IgD-negative memory B cell (primary cell): ENCODE data around the gene DTL. TPM values are rescaled to one million over a fixed set of nuclear protein-coding genes. Genes with fewer than 3 reads are reported as not detected.
"Not testable (repeated sequence)": the region's sequence is repeated elsewhere in the genome, so short reads cannot be mapped to it uniquely, and the experiment has no call there.

Source experiments
- H3K27ac Mint-ChIP-seq, 3 donors: one replicate each; pipeline ENCODE4 v1.8.0; 2020 to 2022; ENCODE audit warnings: mild to moderate bottlenecking in 3 of 3, mixed read lengths in 3 of 3, moderate library complexity in 1 of 3
- H3K27me3 Mint-ChIP-seq: one replicate; pipeline ENCODE4 v1.8.0; 2021; ENCODE audit warnings: mixed read lengths
- H3K36me3 Mint-ChIP-seq: one replicate; pipeline ENCODE4 v1.8.0; 2020; ENCODE audit warnings: mild to moderate bottlenecking, mixed read lengths
- H3K4me1 Mint-ChIP-seq, 3 donors: one replicate each; pipeline ENCODE4 v1.8.0; 2020 to 2022; ENCODE audit warnings: mixed read lengths in 3 of 3, mild to moderate bottlenecking in 1 of 3
- H3K4me3 Mint-ChIP-seq, 4 donors: one replicate each; pipeline ENCODE4 v1.8.0; 2020 to 2022; ENCODE audit warnings: mild to moderate bottlenecking in 4 of 4, mixed read lengths in 4 of 4, moderate library complexity in 3 of 4
- H3K9me3 Mint-ChIP-seq, 3 donors: one replicate each; pipeline ENCODE4 v1.8.0; 2020 to 2021; ENCODE audit warnings: mixed read lengths in 3 of 3, mild to moderate bottlenecking in 1 of 3
- polyA plus RNA-seq: library from polyadenylated mRNA; unstranded; fragments of 300-500 nt; fragmentation: Illumina TruSeq; gene quantifications from one replicate; pipeline ENCODE4 v1.2.3, GENCODE V29; 2021

The DTL gene
- polyA plus RNA-seq, 1 donor from 2014 or later: 0.19 TPM

GRCh38 chr1:212021563-212021962 is 14.0 kb upstream of the DTL start:
- H3K36me3 Mint-ChIP-seq: peaks cover 8% of the 10 kb centered on the region
- no peak overlapping the region for H3K4me3 Mint-ChIP-seq
- H3K4me1 Mint-ChIP-seq: peaks cover 0 to 7% (median 4%) of the 10 kb centered on the region in 3 donors
- H3K27me3 Mint-ChIP-seq: no peaks in the 10 kb centered on the region
- peaks cover 0 to 11% (median 3%) of the 10 kb centered on the region in 3 donors for H3K9me3 Mint-ChIP-seq
- no peak overlapping the region for H3K27ac Mint-ChIP-seq

- H3K4me1 Mint-ChIP-seq: peaks cover 0 to 13% (median 7%) of the 10 kb centered on the region in 3 donors
- not testable (repeated sequence) for H3K27ac Mint-ChIP-seq, H3K36me3 Mint-ChIP-seq, H3K27me3 Mint-ChIP-seq, H3K4me3 Mint-ChIP-seq
- H3K9me3 Mint-ChIP-seq: peaks cover 0 to 11% (median 3%) of the 10 kb centered on the region in 3 donors
Observed at GRCh38 chr1:212022908-212023307, 12.6 kb upstream of the DTL start.

GRCh38 chr1:212024469-212025149 is 10.9 kb upstream of the DTL start:
- H3K36me3 Mint-ChIP-seq: peaks cover 8% of the 10 kb centered on the region
- H3K9me3 Mint-ChIP-seq: peaks cover 0 to 11% (median 3%) of the 10 kb centered on the region in 3 donors
- H3K4me1 Mint-ChIP-seq: peaks cover 11 to 13% (median 12%) of the 10 kb centered on the region in 3 donors
- H3K27me3 Mint-ChIP-seq: no peaks in the 10 kb centered on the region
- H3K4me3 Mint-ChIP-seq: no peak overlapping the region
- no peak overlapping the region for H3K27ac Mint-ChIP-seq

GRCh38 chr1:212027727-212028126 is 7.8 kb upstream of the DTL start:
- Mint-ChIP-seq H3K9me3 (peaks cover 0 to 11% (median 3%) of the 10 kb centered on the region in 3 donors), H3K4me1 (peaks cover 24 to 31% (median 31%) of the 10 kb centered on the region in 3 donors)
- not testable (repeated sequence) for H3K27me3 Mint-ChIP-seq, H3K36me3 Mint-ChIP-seq, H3K4me3 Mint-ChIP-seq, H3K27ac Mint-ChIP-seq

- peaks cover 43 to 46% (median 44%) of the 10 kb centered on the region in 3 donors for H3K4me1 Mint-ChIP-seq
- peaks cover 2% of the 10 kb centered on the region for H3K36me3 Mint-ChIP-seq
- H3K4me3 Mint-ChIP-seq: peak overlapping the region in 2 of 4 donors; percentile 7 to 63
- no peaks in the 10 kb centered on the region for H3K9me3 Mint-ChIP-seq
- H3K27ac Mint-ChIP-seq: no peak overlapping the region
- H3K27me3 Mint-ChIP-seq: no peaks in the 10 kb centered on the region
Observed at GRCh38 chr1:212030936-212031528, 4.5 kb upstream of the DTL start.

GRCh38 chr1:212034516-212035122 is 929 bp upstream of the DTL start:
- H3K27me3 Mint-ChIP-seq: no peaks in the 10 kb centered on the region
- peaks cover 38 to 47% (median 42%) of the 10 kb centered on the region in 3 donors for H3K4me1 Mint-ChIP-seq
- H3K36me3 Mint-ChIP-seq: no peaks in the 10 kb centered on the region
- peak overlapping the region; percentile 96 to 100 (median 96) for H3K27ac Mint-ChIP-seq
- H3K9me3 Mint-ChIP-seq: no peaks in the 10 kb centered on the region
- peak overlapping the region; percentile 94 to 100 (median 99) for H3K4me3 Mint-ChIP-seq

- Mint-ChIP-seq H3K4me1 (peaks cover 32 to 41% (median 38%) of the 10 kb centered on the region in 3 donors), H3K27me3 (no peaks in the 10 kb centered on the region), H3K9me3 (peaks cover 0 to 2% (median 0%) of the 10 kb centered on the region in 3 donors), H3K4me3 (peak overlapping the region; percentile 94 to 100 (median 99)), H3K36me3 (no peaks in the 10 kb centered on the region), H3K27ac (peak overlapping the region; percentile 96 to 100 (median 96))
Observed at GRCh38 chr1:212035835-212036605, 472 bp downstream of the DTL start.

- Mint-ChIP-seq H3K36me3 (no peaks in the 10 kb centered on the region), H3K9me3 (peaks cover 0 to 2% (median 0%) of the 10 kb centered on the region in 3 donors), H3K27ac (no peak overlapping the region), H3K4me3 (peak overlapping the region in 2 of 4 donors; percentile 18 to 50), H3K27me3 (no peaks in the 10 kb centered on the region), H3K4me1 (peaks cover 19 to 28% (median 25%) of the 10 kb centered on the region in 3 donors)
Observed at GRCh38 chr1:212037900-212038299, 2.4 kb downstream of the DTL start.

GRCh38 chr1:212039622-212040021 is 4.1 kb downstream of the DTL start:
- H3K4me1 Mint-ChIP-seq: peaks cover 11 to 22% (median 17%) of the 10 kb centered on the region in 3 donors

GRCh38 chr1:212040629-212041412 is 5.3 kb downstream of the DTL start:
- no peak overlapping the region for H3K27ac Mint-ChIP-seq

More at GRCh38 chr1:212039622-212040021, 4.1 kb downstream of the DTL start:
- Mint-ChIP-seq H3K27me3 (no peaks in the 10 kb centered on the region), H3K4me3 (no peak overlapping the region), H3K27ac (no peak overlapping the region), H3K36me3 (no peaks in the 10 kb centered on the region), H3K9me3 (peaks cover 0 to 2% (median 0%) of the 10 kb centered on the region in 3 donors)

GRCh38 chr1:212042436-212042835 is 6.9 kb downstream of the DTL start:
- Mint-ChIP-seq H3K4me1 (peaks cover under 1 to 6% (median 2%) of the 10 kb centered on the region in 3 donors), H3K27ac (no peak overlapping the region), H3K4me3 (no peak overlapping the region), H3K36me3 (no peaks in the 10 kb centered on the region), H3K9me3 (peaks cover 0 to 2% (median 0%) of the 10 kb centered on the region in 3 donors), H3K27me3 (no peaks in the 10 kb centered on the region)

More at GRCh38 chr1:212040629-212041412, 5.3 kb downstream of the DTL start:
- Mint-ChIP-seq H3K36me3 (no peaks in the 10 kb centered on the region), H3K4me1 (peaks cover 5 to 12% (median 12%) of the 10 kb centered on the region in 3 donors), H3K27me3 (no peaks in the 10 kb centered on the region), H3K4me3 (peak overlapping the region; percentile 1 to 90 (median 53)), H3K9me3 (peaks cover 0 to 2% (median 0%) of the 10 kb centered on the region in 3 donors)

- peaks cover 0 to 4% (median 2%) of the 10 kb centered on the region in 3 donors for H3K4me1 Mint-ChIP-seq
- H3K9me3 Mint-ChIP-seq: peaks cover 0 to 2% (median 0%) of the 10 kb centered on the region in 3 donors
- H3K4me3 Mint-ChIP-seq: no peak overlapping the region
- no peaks in the 10 kb centered on the region for H3K27me3 Mint-ChIP-seq
- no peak overlapping the region for H3K27ac Mint-ChIP-seq
- no peaks in the 10 kb centered on the region for H3K36me3 Mint-ChIP-seq
Observed at GRCh38 chr1:212044851-212045250, 9.3 kb downstream of the DTL start.

- peaks cover 0 to under 1% (median 0%) of the 10 kb centered on the region in 3 donors for H3K9me3 Mint-ChIP-seq
- no peak overlapping the region for H3K27ac Mint-ChIP-seq
- H3K36me3 Mint-ChIP-seq: no peaks in the 10 kb centered on the region
- no peaks in the 10 kb centered on the region for H3K27me3 Mint-ChIP-seq
- H3K4me3 Mint-ChIP-seq: no peak overlapping the region
- peaks cover 0 to 2% (median under 1%) of the 10 kb centered on the region in 3 donors for H3K4me1 Mint-ChIP-seq
Observed at GRCh38 chr1:212045981-212046380, 10.4 kb downstream of the DTL start.

- Mint-ChIP-seq H3K9me3 (peaks cover 11 to 19% (median 11%) of the 10 kb centered on the region in 3 donors), H3K27ac (no peak overlapping the region), H3K36me3 (no peaks in the 10 kb centered on the region), H3K4me1 (peaks cover 0 to 5% (median 0%) of the 10 kb centered on the region in 3 donors), H3K27me3 (no peaks in the 10 kb centered on the region), H3K4me3 (no peak overlapping the region)
Observed at GRCh38 chr1:212053993-212054392, 18.4 kb downstream of the DTL start.
